ENCODE measurements around the gene PPARD.

The PPARD gene

DNA sequence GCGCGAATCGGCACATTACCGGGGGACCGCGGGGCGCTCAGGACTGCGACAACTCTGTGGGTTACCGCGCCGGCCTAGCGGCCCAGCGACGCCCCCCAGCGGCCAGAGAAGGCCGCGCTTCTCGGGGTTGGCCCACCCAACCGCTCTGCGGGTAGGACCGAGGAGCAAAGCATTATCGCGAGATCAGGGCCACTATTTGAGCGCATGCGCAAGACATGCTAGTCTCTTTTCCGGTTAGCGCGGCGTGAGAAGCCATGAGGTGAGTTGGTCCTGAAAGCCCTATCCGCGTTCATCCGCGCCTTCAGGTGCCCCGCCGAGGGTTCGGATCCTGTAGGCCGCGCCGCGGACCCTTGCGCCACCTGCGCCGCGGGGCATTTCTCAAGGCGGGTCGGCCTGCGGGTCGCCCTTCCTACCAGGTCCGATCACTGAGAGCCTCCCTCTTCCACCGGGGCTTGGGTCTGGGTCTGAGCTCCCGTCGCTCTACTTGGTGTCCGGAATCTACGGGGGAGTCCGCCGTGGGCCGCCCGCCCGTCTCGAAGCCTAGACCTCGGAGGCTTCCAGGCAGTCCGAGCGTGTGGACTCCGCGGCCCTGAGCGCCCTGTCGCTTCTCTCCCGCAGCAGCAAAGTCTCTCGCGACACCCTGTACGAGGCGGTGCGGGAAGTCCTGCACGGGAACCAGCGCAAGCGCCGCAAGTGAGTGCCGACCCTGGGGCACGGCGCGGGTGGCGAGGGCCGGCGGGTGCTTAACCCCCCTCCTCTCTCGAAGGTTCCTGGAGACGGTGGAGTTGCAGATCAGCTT, 126.0 kb downstream of the PPARD start, which contains the start of gene RPL10A:
Gene RPL10A (plus strand): TSS at position 221 of the 799 bp plus-strand sequence. CDS start 34 bp downstream, at position 255.
- CTCF ChIA-PET: interaction anchor here (0.9 to 1.2 kb wide), 4 partner anchors 16 to 171 kb away, joined by 3 to 4 read pairs (median 4); partner anchors contain the start of genes DEF6 and FANCE
- peak; percentile 97 for DNase-seq (ENCODE audit: extremely low spot score)
- POLR2A ChIA-PET: interaction anchor here (0.9 to 3.1 kb wide), 15 partner anchors 10 to 150 kb away, joined by 3 to 22 read pairs (median 4); partner anchors contain the start of genes FANCE and PPARD

DNA sequence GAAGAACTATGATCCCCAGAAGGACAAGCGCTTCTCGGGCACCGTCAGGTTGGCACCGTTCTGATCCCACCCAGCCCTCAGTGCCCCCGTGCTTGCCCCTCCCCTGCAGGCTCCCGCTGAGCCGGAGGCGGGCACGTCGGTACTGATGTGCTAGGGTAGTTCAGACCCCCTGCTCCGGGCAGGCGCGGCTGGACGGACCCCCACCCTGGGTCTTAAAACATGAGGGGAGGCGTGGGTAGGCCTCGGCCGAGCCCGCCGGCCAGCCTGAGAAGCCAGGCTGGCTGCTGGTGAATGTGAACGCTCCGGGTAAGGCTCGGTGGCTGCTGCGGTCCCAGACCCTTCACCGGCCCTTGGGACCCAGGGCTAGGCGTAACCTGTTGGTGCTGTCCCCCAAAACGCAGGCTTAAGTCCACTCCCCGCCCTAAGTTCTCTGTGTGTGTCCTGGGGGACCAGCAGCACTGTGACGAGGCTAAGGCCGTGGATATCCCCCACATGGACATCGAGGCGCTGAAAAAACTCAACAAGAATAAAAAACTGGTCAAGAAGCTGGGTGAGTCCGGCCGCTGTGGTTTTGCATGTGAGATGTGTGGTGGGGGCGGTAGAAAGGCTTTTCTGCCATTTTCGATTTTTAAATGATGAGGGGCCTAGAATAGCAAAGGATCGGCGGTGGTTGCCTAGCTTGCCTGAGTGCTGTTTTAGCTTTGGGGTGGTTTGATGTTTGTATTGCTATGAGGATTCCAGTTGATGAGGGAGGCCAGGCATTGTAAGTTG, 126.8 kb downstream of the PPARD start:
- ChIA-PET POLR2A (interaction anchor here (0.8 to 3.1 kb wide), 11 partner anchors 9 to 127 kb away, joined by 3 to 22 read pairs (median 4); partner anchors contain the start of genes FANCE and PPARD), CTCF (interaction anchor here (1.2 kb wide), 1 partner anchor 18 kb away, joined by 3 read pairs; no protein-coding TSS in a partner anchor)
- DNase-seq (ENCODE audit: extremely low spot score): no peak
- TF ChIP-seq SUZ12 (IDR thresholded peaks at IDR 0.05): no peak
- TF ChIP-seq ARNT (IDR thresholded peaks at IDR 0.05): no peak
- no peak for TF ChIP-seq FOXM1 (IDR thresholded peaks at IDR 0.05; ENCODE audit: borderline replicate concordance)
- TF ChIP-seq FOXA1 (IDR thresholded peaks at IDR 0.05): no peak
- TF ChIP-seq ZNF384 (IDR thresholded peaks at IDR 0.05): no peak
- TF ChIP-seq L3MBTL2 (conservative IDR thresholded peaks at IDR 0.05): no peak
- TF ChIP-seq ELF4 (IDR thresholded peaks at IDR 0.05): no peak
- no peak for TF ChIP-seq TARDBP (IDR thresholded peaks at IDR 0.05)
- no peak for TF ChIP-seq BHLHE40 (IDR thresholded peaks at IDR 0.05; ENCODE audit: borderline replicate concordance)
- no peak for TF ChIP-seq CTBP1 (IDR thresholded peaks at IDR 0.05; ENCODE audit: borderline replicate concordance)
- TF ChIP-seq FOXK2 (IDR thresholded peaks at IDR 0.05): no peak
- no peak for TF ChIP-seq SP1 (IDR thresholded peaks at IDR 0.05)
- no peak for TF ChIP-seq LEF1 (IDR thresholded peaks at IDR 0.05; ENCODE audit: borderline replicate concordance)
- no peak for TF ChIP-seq HDGF (IDR thresholded peaks at IDR 0.05; ENCODE audit: borderline replicate concordance)

More for the DNA sequence above, 126.0 kb downstream of the PPARD start, which contains the start of gene RPL10A:
- TF ChIP-seq L3MBTL2 (conservative IDR thresholded peaks at IDR 0.05) (peak; percentile 33; the same call in 1 of the 2 replicates), TARDBP (IDR thresholded peaks at IDR 0.05) (0 out of 2 replicates have a peak, but pooled peaks have one; percentile 21), SUZ12 (IDR thresholded peaks at IDR 0.05) (no peak), LEF1 (IDR thresholded peaks at IDR 0.05; ENCODE audit: borderline replicate concordance) (no peak), ELF4 (IDR thresholded peaks at IDR 0.05) (peak; percentile 97)

DNA sequence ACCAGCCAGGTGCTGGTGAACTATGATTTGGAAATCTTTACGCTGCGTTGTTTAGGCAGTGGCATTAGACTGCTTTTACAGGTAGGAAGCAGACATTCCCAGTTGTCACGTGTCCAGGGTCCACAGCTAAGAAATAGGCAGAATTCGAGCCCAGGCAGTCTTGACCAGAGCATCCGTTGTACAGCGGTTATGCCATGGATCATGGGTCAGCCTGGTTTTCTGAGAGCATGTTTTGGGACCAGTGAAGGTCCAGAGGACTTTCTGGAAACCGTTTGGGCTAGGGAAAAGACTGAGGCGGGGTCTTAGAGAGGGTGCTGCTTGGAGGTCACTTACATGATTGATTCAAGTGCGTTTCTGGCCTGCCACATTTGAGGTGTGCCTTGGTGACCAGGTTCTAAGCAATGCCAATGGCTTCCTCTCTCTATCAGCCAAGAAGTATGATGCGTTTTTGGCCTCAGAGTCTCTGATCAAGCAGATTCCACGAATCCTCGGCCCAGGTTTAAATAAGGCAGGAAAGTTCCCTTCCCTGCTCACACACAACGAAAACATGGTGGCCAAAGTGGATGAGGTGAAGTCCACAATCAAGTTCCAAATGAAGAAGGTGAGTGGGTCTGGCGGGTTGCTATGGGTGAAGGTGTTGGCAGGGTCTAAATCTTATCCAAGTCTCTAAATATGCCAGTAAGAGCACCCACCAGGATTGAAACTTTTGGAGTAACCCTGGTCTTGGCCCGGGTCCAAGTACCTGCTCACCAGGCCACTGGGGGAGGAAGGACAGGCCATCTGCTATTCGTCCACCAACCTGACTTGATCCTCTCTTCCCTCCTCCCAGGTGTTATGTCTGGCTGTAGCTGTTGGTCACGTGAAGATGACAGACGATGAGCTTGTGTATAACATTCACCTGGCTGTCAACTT, 127.6 kb downstream of the PPARD start:
- POLR2A ChIA-PET: interaction anchor here (0.8 to 1.9 kb wide), 5 partner anchors 10 to 26 kb away, joined by 3 to 9 read pairs (median 6); partner anchors contain the start of genes FANCE and TEAD3
- no peak for DNase-seq (ENCODE audit: extremely low spot score)
- TF ChIP-seq SUZ12 (IDR thresholded peaks at IDR 0.05): no peak
- TF ChIP-seq BHLHE40 (IDR thresholded peaks at IDR 0.05; ENCODE audit: borderline replicate concordance): no peak
- TF ChIP-seq ARNT (IDR thresholded peaks at IDR 0.05): no peak
- no peak for TF ChIP-seq FOXA1 (IDR thresholded peaks at IDR 0.05)
- TF ChIP-seq LEF1 (IDR thresholded peaks at IDR 0.05; ENCODE audit: borderline replicate concordance): no peak
- TF ChIP-seq ELF4 (IDR thresholded peaks at IDR 0.05): no peak
- TF ChIP-seq L3MBTL2 (conservative IDR thresholded peaks at IDR 0.05): no peak
- TF ChIP-seq, protein P1, sequence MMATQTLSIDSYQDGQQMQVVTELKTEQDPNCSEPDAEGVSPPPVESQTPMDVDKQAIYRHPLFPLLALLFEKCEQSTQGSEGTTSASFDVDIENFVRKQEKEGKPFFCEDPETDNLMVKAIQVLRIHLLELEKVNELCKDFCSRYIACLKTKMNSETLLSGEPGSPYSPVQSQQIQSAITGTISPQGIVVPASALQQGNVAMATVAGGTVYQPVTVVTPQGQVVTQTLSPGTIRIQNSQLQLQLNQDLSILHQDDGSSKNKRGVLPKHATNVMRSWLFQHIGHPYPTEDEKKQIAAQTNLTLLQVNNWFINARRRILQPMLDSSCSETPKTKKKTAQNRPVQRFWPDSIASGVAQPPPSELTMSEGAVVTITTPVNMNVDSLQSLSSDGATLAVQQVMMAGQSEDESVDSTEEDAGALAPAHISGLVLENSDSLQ (IDR thresholded peaks at IDR 0.05): no peak
- TF ChIP-seq NFRKB (IDR thresholded peaks at IDR 0.05): no peak
- no peak for TF ChIP-seq SP1 (IDR thresholded peaks at IDR 0.05)
- TF ChIP-seq FOXM1 (IDR thresholded peaks at IDR 0.05; ENCODE audit: borderline replicate concordance): no peak
- TF ChIP-seq FOXK2 (IDR thresholded peaks at IDR 0.05): no peak
- no peak for TF ChIP-seq CTBP1 (IDR thresholded peaks at IDR 0.05; ENCODE audit: borderline replicate concordance)
- TF ChIP-seq TARDBP (IDR thresholded peaks at IDR 0.05): no peak
- TF ChIP-seq ZNF384 (IDR thresholded peaks at IDR 0.05): no peak
- TF ChIP-seq HDGF (IDR thresholded peaks at IDR 0.05; ENCODE audit: borderline replicate concordance): no peak
- CTCF ChIA-PET: no interaction called here

GRCh38 chr6:35470663-35471120, 128.3 kb downstream of the PPARD start:
- ChIA-PET POLR2A (interaction anchor here (1.0 to 1.9 kb wide), 7 partner anchors 9 to 44 kb away, joined by 3 to 9 read pairs (median 4); partner anchors contain the start of genes FANCE and TEAD3), CTCF (interaction anchor here (0.6 to 0.9 kb wide), 3 partner anchors 12 to 259 kb away, joined by 3 to 4 read pairs (median 3); no protein-coding TSS in a partner anchor)
- 0 out of 2 replicates have a peak, but pooled peaks have one; percentile 12 for TF ChIP-seq L3MBTL2 (conservative IDR thresholded peaks at IDR 0.05)
- TF ChIP-seq NFRKB (IDR thresholded peaks at IDR 0.05): no peak
- no peak; the same call in 1 of the 2 replicates for TF ChIP-seq BHLHE40 (IDR thresholded peaks at IDR 0.05; ENCODE audit: borderline replicate concordance)
- TF ChIP-seq FOXK2 (IDR thresholded peaks at IDR 0.05): no peak
- TF ChIP-seq ZNF384 (IDR thresholded peaks at IDR 0.05): no peak
- no peak for TF ChIP-seq ELF4 (IDR thresholded peaks at IDR 0.05)
- no peak for TF ChIP-seq CTBP1 (IDR thresholded peaks at IDR 0.05; ENCODE audit: borderline replicate concordance)
- TF ChIP-seq LEF1 (IDR thresholded peaks at IDR 0.05; ENCODE audit: borderline replicate concordance): no peak
- TF ChIP-seq HDGF (IDR thresholded peaks at IDR 0.05; ENCODE audit: borderline replicate concordance): no peak
- no peak for TF ChIP-seq FOXM1 (IDR thresholded peaks at IDR 0.05; ENCODE audit: borderline replicate concordance)
- no peak for TF ChIP-seq FOXA1 (IDR thresholded peaks at IDR 0.05)
- TF ChIP-seq ARNT (IDR thresholded peaks at IDR 0.05): no peak
- no peak for TF ChIP-seq SP1 (IDR thresholded peaks at IDR 0.05)
- no peak for TF ChIP-seq TARDBP (IDR thresholded peaks at IDR 0.05)
- TF ChIP-seq, protein P1 (IDR thresholded peaks at IDR 0.05): peak; percentile 65
- no peak for DNase-seq (ENCODE audit: extremely low spot score)
